Mesenteric fat pad (tissue), 1 donor: ENCODE results near the gene AGR2. TPM values are rescaled to one million over a fixed set of nuclear protein-coding genes. Genes with fewer than 3 reads are reported as not detected.

Experiments
- DNase-seq: peaks from one replicate; pipeline ENCODE4 v3.0.0-alpha.2; 2020; ENCODE audit warnings: low spot score
- total RNA-seq: library from RNA; stranded (reverse); fragmentation: NEBNext Ultra II Directional; extraction: Animal tissue kit (Norgen Biotek cat#: 25700); gene quantifications from one replicate; pipeline ENCODE4 v1.2.1, GENCODE V29; 2021
- donor health status: DM: yes; HTN: yes; CAD: no.

The AGR2 gene
- total RNA-seq, 1 donor from 2014 or later = 0.29 TPM

GRCh38 chr7:16813232-16813616 is 8.4 kb upstream of the AGR2 start:
- no peak for DNase-seq

GRCh38 chr7:16812542-16813231 is 7.9 kb upstream of the AGR2 start:
- no peak for DNase-seq

- DNase-seq = no peak
These were observed 6.8 kb upstream of the AGR2 start for GRCh38 chr7:16811551-16811950.

- no peak for DNase-seq
These were observed 5.8 kb upstream of the AGR2 start for GRCh38 chr7:16810573-16810972.

GRCh38 chr7:16810112-16810511 is 5.3 kb upstream of the AGR2 start:
- no peak for DNase-seq

GRCh38 chr7:16805441-16805840 is 642 bp upstream of the AGR2 start:
- no peak for DNase-seq

GRCh38 chr7:16803881-16804673 is 722 bp downstream of the AGR2 start:
- no peak for DNase-seq

GRCh38 chr7:16803125-16803524 is 1.7 kb downstream of the AGR2 start:
- DNase-seq = no peak

- no peak for DNase-seq
These were observed 3.2 kb downstream of the AGR2 start for GRCh38 chr7:16801579-16801978.

- no peak for DNase-seq
These were observed 3.7 kb downstream of the AGR2 start for GRCh38 chr7:16801111-16801542.

- DNase-seq = no peak
These were observed 9.2 kb downstream of the AGR2 start for GRCh38 chr7:16795624-16796023.

GRCh38 chr7:16794986-16795385 is 9.8 kb downstream of the AGR2 start:
- no peak for DNase-seq

- no peak for DNase-seq
These were observed 12.7 kb downstream of the AGR2 start for GRCh38 chr7:16791905-16792698.

- no peak for DNase-seq
These were observed 13.7 kb downstream of the AGR2 start for GRCh38 chr7:16791071-16791470.

GRCh38 chr7:16787127-16787526 is 17.7 kb downstream of the AGR2 start:
- DNase-seq = no peak

- DNase-seq = no peak
These were observed 18.5 kb downstream of the AGR2 start for GRCh38 chr7:16786257-16786656.

GRCh38 chr7:16785846-16786245 is 19.0 kb downstream of the AGR2 start:
- no peak for DNase-seq

GRCh38 chr7:16785321-16785720 is 19.5 kb downstream of the AGR2 start:
- DNase-seq = no peak

GRCh38 chr7:16780596-16780995 is 24.2 kb downstream of the AGR2 start:
- DNase-seq = no peak

- DNase-seq = no peak
These were observed 25.7 kb downstream of the AGR2 start for GRCh38 chr7:16779051-16779450.

GRCh38 chr7:16778476-16778875 is 26.3 kb downstream of the AGR2 start:
- no peak for DNase-seq

GRCh38 chr7:16776053-16776452 is 28.7 kb downstream of the AGR2 start:
- DNase-seq = no peak
